ENCODE data around the gene UBE4B. TPM values are rescaled to one million over a fixed set of nuclear protein-coding genes. Genes with fewer than 3 reads are reported as not detected.

UBE4B gene
- total and polyA plus RNA-seq, 7 donors: 10.2 to 124 (median 47.8) TPM

DNA sequence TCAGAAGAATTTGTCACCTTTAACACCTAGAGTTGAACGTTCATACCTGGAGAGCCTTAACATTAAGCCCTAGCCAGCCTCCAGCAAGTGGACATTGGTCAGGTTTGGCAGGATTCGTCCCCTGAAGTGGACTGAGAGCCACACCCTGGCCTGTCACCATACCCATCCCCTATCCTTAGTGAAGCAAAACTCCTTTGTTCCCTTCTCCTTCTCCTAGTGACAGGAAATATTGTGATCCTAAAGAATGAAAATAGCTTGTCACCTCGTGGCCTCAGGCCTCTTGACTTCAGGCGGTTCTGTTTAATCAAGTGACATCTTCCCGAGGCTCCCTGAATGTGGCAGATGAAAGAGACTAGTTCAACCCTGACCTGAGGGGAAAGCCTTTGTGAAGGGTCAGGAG is 52.3 kb downstream of the UBE4B start:
- H3K27ac ChIP-seq: no peak overlapping the region
- DNase-seq: no peak
- no peaks in the 10 kb centered on the region for H3K36me3 ChIP-seq
- H3K27me3 ChIP-seq: no peaks in the 10 kb centered on the region
- H3K9me3 ChIP-seq: no peaks in the 10 kb centered on the region
- TF ChIP-seq, protein P1, sequence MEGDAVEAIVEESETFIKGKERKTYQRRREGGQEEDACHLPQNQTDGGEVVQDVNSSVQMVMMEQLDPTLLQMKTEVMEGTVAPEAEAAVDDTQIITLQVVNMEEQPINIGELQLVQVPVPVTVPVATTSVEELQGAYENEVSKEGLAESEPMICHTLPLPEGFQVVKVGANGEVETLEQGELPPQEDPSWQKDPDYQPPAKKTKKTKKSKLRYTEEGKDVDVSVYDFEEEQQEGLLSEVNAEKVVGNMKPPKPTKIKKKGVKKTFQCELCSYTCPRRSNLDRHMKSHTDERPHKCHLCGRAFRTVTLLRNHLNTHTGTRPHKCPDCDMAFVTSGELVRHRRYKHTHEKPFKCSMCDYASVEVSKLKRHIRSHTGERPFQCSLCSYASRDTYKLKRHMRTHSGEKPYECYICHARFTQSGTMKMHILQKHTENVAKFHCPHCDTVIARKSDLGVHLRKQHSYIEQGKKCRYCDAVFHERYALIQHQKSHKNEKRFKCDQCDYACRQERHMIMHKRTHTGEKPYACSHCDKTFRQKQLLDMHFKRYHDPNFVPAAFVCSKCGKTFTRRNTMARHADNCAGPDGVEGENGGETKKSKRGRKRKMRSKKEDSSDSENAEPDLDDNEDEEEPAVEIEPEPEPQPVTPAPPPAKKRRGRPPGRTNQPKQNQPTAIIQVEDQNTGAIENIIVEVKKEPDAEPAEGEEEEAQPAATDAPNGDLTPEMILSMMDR (IDR thresholded peaks at IDR 0.05): no peak
- TF ChIP-seq POLR2A (IDR thresholded peaks at IDR 0.05): no peak
- TF ChIP-seq EP300 (IDR thresholded peaks at IDR 0.05): no peak
- no peak for TF ChIP-seq POLR2AphosphoS5 (IDR thresholded peaks at IDR 0.05)
- H3K4me3 ChIP-seq: no peak overlapping the region
- H3K4me1 ChIP-seq: peaks cover 0 to 7% (median 0%) of the 10 kb centered on the region in 4 donors
- intact Hi-C loops (cut with DNase I): no loop called here
- 76 to 88% methylated on average over 5 of the region's 5 CpGs for WGBS, 2 donors

DNA sequence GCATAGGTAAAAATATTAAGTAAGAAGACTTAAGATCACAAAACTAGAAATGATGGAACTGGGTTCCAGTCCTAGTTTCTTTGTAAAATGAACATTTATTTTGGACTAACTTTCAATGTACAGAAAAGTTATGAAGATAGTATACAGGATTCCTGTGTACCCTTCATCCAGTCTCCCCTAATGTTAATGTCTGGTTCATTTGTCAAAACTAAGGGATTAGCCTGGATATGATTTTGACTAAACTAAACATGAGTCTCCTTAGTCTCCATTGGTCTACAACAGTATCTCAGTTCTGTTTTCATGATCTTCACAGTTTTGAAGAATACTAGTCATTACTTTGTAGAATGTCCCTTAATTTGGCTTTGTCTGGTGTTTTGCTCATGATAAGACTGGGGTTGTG is 54.5 kb downstream of the UBE4B start:
- TF ChIP-seq POLR2AphosphoS5 (IDR thresholded peaks at IDR 0.05): no peak
- TF ChIP-seq EP300 (IDR thresholded peaks at IDR 0.05): no peak
- no peak for TF ChIP-seq POLR2A (IDR thresholded peaks at IDR 0.05)
- TF ChIP-seq, protein P1 (IDR thresholded peaks at IDR 0.05): no peak
- no peak overlapping the region for H3K27ac ChIP-seq
- H3K36me3 ChIP-seq: no peaks in the 10 kb centered on the region
- intact Hi-C loops (cut with DNase I): no loop called here
- no peak for DNase-seq
- no peaks in the 10 kb centered on the region for H3K27me3 ChIP-seq
- H3K4me3 ChIP-seq: no peak overlapping the region
- no peaks in the 10 kb centered on the region for H3K9me3 ChIP-seq
- H3K4me1 ChIP-seq: peaks cover 0 to 7% (median 0%) of the 10 kb centered on the region in 4 donors

DNA sequence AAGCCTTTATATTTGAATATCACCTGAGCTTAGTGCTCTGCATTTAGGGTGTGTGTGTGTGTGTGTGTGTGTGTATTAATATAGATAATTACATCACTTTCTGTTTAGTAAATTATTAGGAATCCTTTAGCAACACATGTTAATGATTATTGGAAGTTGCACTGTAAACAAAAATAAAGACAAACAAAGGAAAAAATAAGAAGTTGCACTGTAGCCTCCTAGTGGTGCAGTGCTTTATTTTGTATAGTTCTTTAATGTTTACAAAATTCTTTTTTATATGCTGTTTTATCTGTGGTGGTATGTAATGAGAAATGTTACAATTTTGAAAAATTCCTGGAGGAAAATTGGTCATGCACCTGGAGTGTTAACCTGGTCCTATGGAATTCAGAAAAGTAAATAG is 69.2 kb downstream of the UBE4B start:
- Histone ChIP-seq H3K36me3 (peaks cover 32 to 83% (median 36%) of the 10 kb centered on the region in 4 donors), H3K9me3 (no peaks in the 10 kb centered on the region), H3K4me1 (peaks cover 0 to 11% (median 0%) of the 10 kb centered on the region in 4 donors), H3K27me3 (no peaks in the 10 kb centered on the region), H3K4me3 (no peak overlapping the region), H3K27ac (no peak overlapping the region)
- TF ChIP-seq POLR2AphosphoS5 (IDR thresholded peaks at IDR 0.05) (no peak), EP300 (IDR thresholded peaks at IDR 0.05) (no peak), POLR2A (IDR thresholded peaks at IDR 0.05) (no peak)
- TF ChIP-seq, protein P1 (IDR thresholded peaks at IDR 0.05): no peak
- intact Hi-C loops (cut with DNase I): no loop called here
- DNase-seq: no peak

DNA sequence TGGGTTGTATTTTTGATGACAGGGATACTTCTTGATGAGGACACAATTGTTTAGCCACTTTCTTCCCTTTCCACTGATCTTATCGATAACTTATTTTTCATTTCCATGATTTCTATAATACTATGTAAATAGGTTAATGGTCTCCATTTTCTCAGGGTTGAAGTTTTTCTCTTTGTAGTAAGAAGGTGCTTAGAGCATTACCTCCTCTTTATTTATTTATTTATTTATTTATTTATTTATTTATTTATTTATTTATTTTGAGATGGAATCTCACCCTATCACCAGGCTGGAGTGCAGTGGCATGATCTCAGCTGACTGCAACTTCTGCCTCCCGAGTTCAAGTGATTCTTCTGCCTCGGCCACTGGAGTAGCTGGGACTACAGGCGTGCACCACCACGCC is 70.4 kb downstream of the UBE4B start:
- H3K36me3 ChIP-seq: peaks cover 28 to 73% (median 36%) of the 10 kb centered on the region in 4 donors

More for the DNA sequence above, 70.4 kb downstream of the UBE4B start:
- H3K4me3 ChIP-seq: no peak overlapping the region
- DNase-seq: no peak
- H3K27me3 ChIP-seq: no peaks in the 10 kb centered on the region
- intact Hi-C loops (cut with DNase I): no loop called here
- 77 to 95% methylated on average over 5 of the region's 5 CpGs for WGBS, 2 donors
- TF ChIP-seq, protein P1 (IDR thresholded peaks at IDR 0.05): no peak
- no peak for TF ChIP-seq POLR2A (IDR thresholded peaks at IDR 0.05)
- TF ChIP-seq EP300 (IDR thresholded peaks at IDR 0.05): no peak
- no peak for TF ChIP-seq POLR2AphosphoS5 (IDR thresholded peaks at IDR 0.05)
- peaks cover 0 to 24% (median 10%) of the 10 kb centered on the region in 4 donors for H3K4me1 ChIP-seq
- H3K27ac ChIP-seq: no peak overlapping the region
- no peaks in the 10 kb centered on the region for H3K9me3 ChIP-seq

All from sigmoid colon (tissue), 7 donors.